Osteocyte (in vitro differentiated cells): ENCODE data around the gene SH2D2A. TPM values are rescaled to one million over a fixed set of nuclear protein-coding genes. Genes with fewer than 3 reads are reported as not detected.

Experiments
- DNase-seq: peaks from one replicate; pipeline ENCODE4 v3.0.0; 2021; ENCODE audit warnings: mixed read lengths; ENCODE audit not compliant: unreplicated experiment; ENCODE audit errors: extremely low spot score
- H3K27ac Mint-ChIP-seq: one replicate; pipeline ENCODE4 v1.8.0; 2021; ENCODE audit warnings: mild to moderate bottlenecking, mixed read lengths; ENCODE audit not compliant: unreplicated experiment
- H3K27me3 Mint-ChIP-seq: one replicate; pipeline ENCODE4 v1.8.0; 2021; ENCODE audit warnings: mixed read lengths; ENCODE audit not compliant: unreplicated experiment
- H3K36me3 Mint-ChIP-seq: one replicate; pipeline ENCODE4 v1.8.0; 2021; ENCODE audit warnings: mixed read lengths; ENCODE audit not compliant: unreplicated experiment
- H3K4me1 Mint-ChIP-seq: one replicate; pipeline ENCODE4 v1.8.0; 2021; ENCODE audit warnings: mixed read lengths; ENCODE audit not compliant: unreplicated experiment
- H3K4me3 Mint-ChIP-seq: one replicate; pipeline ENCODE4 v1.8.0; 2021; ENCODE audit warnings: mild to moderate bottlenecking, moderate library complexity, mixed read lengths; ENCODE audit not compliant: unreplicated experiment
- H3K9me3 Mint-ChIP-seq: one replicate; pipeline ENCODE4 v1.8.0; 2021; ENCODE audit warnings: mixed read lengths; ENCODE audit not compliant: unreplicated experiment
- CTCF ChIP-seq: fragments of 200-600 bp; sonication (generic); IDR thresholded peaks from 2 replicates; pipeline ENCODE4 v1.5.0; 2021; ENCODE audit warnings: antibody characterized with exemption, mild to moderate bottlenecking, moderate library complexity
- total RNA-seq: library from RNA; stranded (reverse); gene quantifications from 2 replicates; pipeline ENCODE4 v1.2.1, GENCODE V29; 2021

Gene SH2D2A
- total RNA-seq, 1 donor from 2014 or later = not detected

DNA sequence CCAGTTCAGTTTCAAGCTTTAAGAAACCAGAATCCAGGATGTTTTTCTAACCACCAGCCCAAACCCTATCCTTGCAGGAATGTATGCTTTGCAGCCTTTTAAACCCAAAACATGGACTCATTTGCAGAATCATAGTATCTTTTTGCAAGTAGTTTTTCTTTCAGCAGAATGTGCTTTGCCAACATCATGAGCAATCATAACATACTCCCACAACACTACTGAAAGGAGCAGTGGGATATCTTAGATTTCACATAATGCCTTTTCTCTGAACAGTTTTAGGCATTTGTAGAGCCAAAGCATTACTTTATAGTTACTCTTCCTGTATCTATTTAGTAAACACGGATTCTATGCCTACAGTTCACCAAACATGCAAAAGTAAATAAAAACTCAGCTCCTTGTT is 10.0 kb upstream of the SH2D2A start:
- Mint-ChIP-seq H3K4me1 (peaks cover 7% of the 10 kb centered on the region), H3K36me3 (no peaks in the 10 kb centered on the region), H3K9me3 (no peaks in the 10 kb centered on the region), H3K27me3 (peaks cover 28% of the 10 kb centered on the region), H3K27ac (no peak overlapping the region), H3K4me3 (no peak overlapping the region)
- no peak for TF ChIP-seq CTCF
- no peak for DNase-seq

DNA sequence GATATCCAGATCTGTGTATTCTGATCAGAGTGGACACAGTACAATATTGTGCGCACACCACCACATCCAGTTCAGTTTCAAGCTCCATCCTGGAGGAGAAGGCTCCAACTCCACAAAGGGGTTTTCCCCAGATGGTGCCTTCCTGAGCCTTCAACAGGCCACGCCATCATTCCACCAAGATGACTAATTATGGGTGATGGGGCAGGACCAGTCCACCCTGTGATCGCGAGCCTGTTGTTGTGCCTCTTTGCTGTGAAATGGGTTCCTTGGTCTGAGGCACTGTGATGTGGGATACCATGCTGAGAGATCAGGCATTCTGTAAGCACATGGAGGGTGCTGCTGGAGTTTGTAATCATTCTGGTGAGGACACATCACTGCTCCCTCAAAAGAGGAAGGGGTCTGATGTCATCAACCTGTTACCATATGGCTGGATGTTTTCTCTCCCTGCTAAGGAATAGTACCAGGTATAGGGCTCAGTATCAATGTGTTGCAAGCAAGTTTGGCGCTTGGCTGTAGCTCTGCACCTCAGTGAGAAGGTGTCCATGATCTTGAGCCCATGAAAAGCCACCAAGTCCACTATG is 6.7 kb upstream of the SH2D2A start:
- H3K27ac Mint-ChIP-seq = no peak overlapping the region
- no peak for DNase-seq
- H3K4me3 Mint-ChIP-seq = no peak overlapping the region
- H3K4me1 Mint-ChIP-seq = peaks cover 7% of the 10 kb centered on the region
- H3K36me3 Mint-ChIP-seq = no peaks in the 10 kb centered on the region
- H3K27me3 Mint-ChIP-seq = peaks cover 36% of the 10 kb centered on the region
- no peak for TF ChIP-seq CTCF
- peaks cover 5% of the 10 kb centered on the region for H3K9me3 Mint-ChIP-seq

DNA sequence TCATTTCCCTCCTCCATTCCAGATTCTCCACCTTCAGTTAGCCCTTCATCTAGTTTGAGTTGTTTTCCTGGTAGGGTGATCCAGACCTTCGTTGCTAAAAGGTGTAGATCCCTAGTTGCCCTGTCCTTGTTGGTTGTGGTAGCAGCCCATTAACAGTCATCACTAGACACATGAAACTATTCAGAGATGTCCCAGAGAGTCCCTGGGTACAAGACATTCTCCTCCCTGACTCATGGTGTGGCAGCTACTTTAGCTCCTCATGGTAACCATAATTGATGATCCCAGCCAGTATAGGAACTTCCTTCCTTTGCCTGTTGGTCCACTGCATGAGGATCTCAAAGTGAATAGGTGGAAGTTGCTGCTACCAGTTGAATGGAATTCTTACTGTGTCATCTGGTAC is 6.0 kb upstream of the SH2D2A start:
- no peak for TF ChIP-seq CTCF
- Mint-ChIP-seq H3K27me3 (peaks cover 36% of the 10 kb centered on the region), H3K4me3 (no peak overlapping the region), H3K4me1 (peaks cover 7% of the 10 kb centered on the region), H3K36me3 (no peaks in the 10 kb centered on the region), H3K9me3 (peaks cover 5% of the 10 kb centered on the region), H3K27ac (no peak overlapping the region)
- no peak for DNase-seq

- Mint-ChIP-seq H3K27ac (no peak overlapping the region), H3K36me3 (no peaks in the 10 kb centered on the region), H3K4me3 (no peak overlapping the region), H3K4me1 (peaks cover 7% of the 10 kb centered on the region), H3K27me3 (peaks cover 36% of the 10 kb centered on the region), H3K9me3 (peaks cover 5% of the 10 kb centered on the region)
- no peak for TF ChIP-seq CTCF
- no peak for DNase-seq
Observed at GRCh38 chr1:156821801-156822200, 5.2 kb upstream of the SH2D2A start.

GRCh38 chr1:156815961-156816422 is 656 bp downstream of the SH2D2A start:
- Mint-ChIP-seq H3K4me1 (peaks cover 20% of the 10 kb centered on the region), H3K27ac (no peak overlapping the region), H3K27me3 (peaks cover 22% of the 10 kb centered on the region)

More at GRCh38 chr1:156815961-156816422, 656 bp downstream of the SH2D2A start:
- no peak overlapping the region for H3K4me3 Mint-ChIP-seq
- DNase-seq = no peak
- TF ChIP-seq CTCF = no peak
- H3K36me3 Mint-ChIP-seq = no peaks in the 10 kb centered on the region
- peaks cover 5% of the 10 kb centered on the region for H3K9me3 Mint-ChIP-seq
